Transverse colon (tissue), 4 donors: ENCODE results near the gene ELP4. TPM values are rescaled to one million over a fixed set of nuclear protein-coding genes. Genes with fewer than 3 reads are reported as not detected.
"Not testable (repeated sequence)": the region's sequence is repeated elsewhere in the genome, so short reads cannot be mapped to it uniquely, and the experiment has no call there.

Experiments used
- DNase-seq: peaks from one replicate; pipeline ENCODE4 v3.0.0-alpha.2; 2019
- H3K27ac ChIP-seq, 4 donors: fragments of 200-600 bp; sonication (generic); 2 replicates each; pipeline ENCODE4 v1.5.1; 2016 to 2018; ENCODE audit warnings: inconsistent platforms in 4 of 4
- H3K27me3 ChIP-seq: fragments of 200-600 bp; sonication (generic); 2 replicates; pipeline ENCODE4 v1.5.1; 2017; ENCODE audit warnings: inconsistent platforms
- H3K36me3 ChIP-seq, 4 donors: fragments of 200-600 bp; sonication (generic); 2 replicates each; pipeline ENCODE4 v1.5.1; 2017 to 2019; ENCODE audit warnings: inconsistent platforms in 4 of 4
- H3K4me1 ChIP-seq, 4 donors: fragments of 200-600 bp; sonication (generic); 2 replicates each; pipeline ENCODE4 v1.5.1; 2017 to 2020; ENCODE audit warnings: inconsistent platforms in 4 of 4
- H3K4me3 ChIP-seq, 4 donors: fragments of 200-600 bp; sonication (generic); 1 replicate in 1 of 4; 2 replicates in 3 of 4; pipeline versions ENCODE4 v1.5.1 to v1.6.1; 2017 to 2019; ENCODE audit warnings: inconsistent platforms in 4 of 4
- H3K9me3 ChIP-seq, 2 donors: fragments of 200-600 bp; sonication (generic); 2 replicates each; pipeline ENCODE4 v1.5.1; 2017 to 2019; ENCODE audit warnings: inconsistent platforms in 2 of 2
- CTCF ChIP-seq, 5 experiments: fragments of 200-600 bp in 3 of 5; fragments of 450-650 bp in 2 of 5; sonication (generic) in 3 of 5; IDR thresholded peaks; 1 replicate in 2 of 5; 2 replicates in 3 of 5; pipeline ENCODE4 v1.5.1; 2016 to 2017; ENCODE audit warnings: antibody characterized with exemption in 5 of 5, inconsistent platforms in 3 of 5, mild to moderate bottlenecking in 2 of 5, moderate library complexity in 1 of 5
- EP300 ChIP-seq: sonication (generic); formaldehyde crosslinking; IDR thresholded peaks from one replicate; pipeline ENCODE4 v1.6.1; 2017; ENCODE audit warnings: antibody characterized with exemption, low read depth
- POLR2A ChIP-seq: fragments of 450-650 bp; IDR thresholded peaks from one replicate; pipeline ENCODE4 v1.6.1; 2016; ENCODE audit warnings: antibody characterized with exemption, mild to moderate bottlenecking, moderate library complexity
- POLR2AphosphoS5 ChIP-seq, 3 donors: sonication (generic); formaldehyde crosslinking; IDR thresholded peaks; one replicate each; pipeline ENCODE4 v1.6.1; 2016; ENCODE audit warnings: antibody characterized with exemption in 3 of 3
- WGBS, 2 donors: methylation state at CpG; one replicate each; pipeline ENCODE4 v1.1.5; 2018; ENCODE audit warnings: low coverage in 1 of 2; 5-methylcytosine and 5-hydroxymethylcytosine counted together
- in situ Hi-C, 4 donors: fragments of 200-750 bp; cut with MboI; loops; one replicate each; pipeline versions ENCODE4 v1.15.0 to v1.15.1; 2017; ENCODE audit warnings: low sequenced_read_pairs in 3 of 4, low pct_ligation_motif_present in 1 of 4, low pct_unique_long_range_greater_than_20kb in 1 of 4
- intact Hi-C: fragments of 100-400 bp; cut with DNase I; formaldehyde crosslinking; loops from one replicate; pipeline ENCODE4 v1.15.1; 2023; ENCODE audit warnings: low total_unique reads
- total RNA-seq, 4 donors: library from RNA; depleted of rRNA; stranded (reverse); fragments of >200 nt; gene quantifications; one replicate each; pipeline ENCODE4 v1.1.0, GENCODE V29; 2016

The ELP4 gene
- total RNA-seq, 4 donors from 2014 or later = 14.2 to 46.4 (median 23.6) TPM

- no peaks in the 10 kb centered on the region for H3K9me3 ChIP-seq
- DNase-seq = no peak
- TF ChIP-seq EP300 = no peak
- TF ChIP-seq POLR2AphosphoS5 (IDR thresholded peaks at IDR 0.05) = no peak
- no peak for TF ChIP-seq CTCF (IDR thresholded peaks at IDR 0.05)
- TF ChIP-seq POLR2A = no peak
- no peaks in the 10 kb centered on the region for H3K4me1 ChIP-seq
- WGBS, 2 donors = 85 to 100% methylated on average over 1 of the region's 1 CpG
- no peak overlapping the region for H3K27ac ChIP-seq
- intact Hi-C loops (no loop called here), in situ Hi-C loops (no loop called here)
- no peaks in the 10 kb centered on the region for H3K36me3 ChIP-seq
- no peak overlapping the region for H3K4me3 ChIP-seq
- no peaks in the 10 kb centered on the region for H3K27me3 ChIP-seq
Observed at GRCh38 chr11:31740131-31740530, 230.6 kb downstream of the ELP4 start.

- H3K4me1 ChIP-seq, H3K27ac ChIP-seq, H3K27me3 ChIP-seq, H3K36me3 ChIP-seq, DNase-seq, in situ Hi-C loops, H3K9me3 ChIP-seq, intact Hi-C loops, H3K4me3 ChIP-seq: not testable (repeated sequence)
- 96 to 100% methylated on average over 4 to 26 of the region's 26 CpGs for WGBS, 2 donors
Observed at GRCh38 chr11:31740731-31741368, 231.3 kb downstream of the ELP4 start.

- intact Hi-C loops (no loop called here), in situ Hi-C loops (no loop called here)
- no peaks in the 10 kb centered on the region for H3K36me3 ChIP-seq
- no peak overlapping the region for H3K27ac ChIP-seq
- no peak overlapping the region for H3K4me3 ChIP-seq
- TF ChIP-seq POLR2AphosphoS5 (IDR thresholded peaks at IDR 0.05) = no peak
- no peak for TF ChIP-seq CTCF (IDR thresholded peaks at IDR 0.05)
- no peak for TF ChIP-seq POLR2A
- no peak for TF ChIP-seq EP300
- 48 to 50% methylated on average over 1 of the region's 1 CpG for WGBS, 2 donors
- H3K27me3 ChIP-seq = no peaks in the 10 kb centered on the region
- no peaks in the 10 kb centered on the region for H3K9me3 ChIP-seq
- no peak for DNase-seq
- no peaks in the 10 kb centered on the region for H3K4me1 ChIP-seq
Observed at GRCh38 chr11:31747581-31747980, 238.0 kb downstream of the ELP4 start.

GRCh38 chr11:31757260-31757835 is 247.8 kb downstream of the ELP4 start:
- 58 to 78% methylated on average over 1 to 3 of the region's 3 CpGs for WGBS, 2 donors
- H3K27ac ChIP-seq = no peak overlapping the region
- peaks cover 0 to 7% (median 0%) of the 10 kb centered on the region in 4 donors for H3K4me1 ChIP-seq
- intact Hi-C loops (no loop called here), in situ Hi-C loops (no loop called here)
- TF ChIP-seq POLR2A = no peak
- no peak for TF ChIP-seq EP300
- TF ChIP-seq POLR2AphosphoS5 (IDR thresholded peaks at IDR 0.05) = no peak
- no peak for TF ChIP-seq CTCF (IDR thresholded peaks at IDR 0.05)
- no peak overlapping the region for H3K4me3 ChIP-seq
- no peaks in the 10 kb centered on the region for H3K36me3 ChIP-seq
- no peaks in the 10 kb centered on the region for H3K27me3 ChIP-seq
- H3K9me3 ChIP-seq = no peaks in the 10 kb centered on the region
- DNase-seq = no peak

GRCh38 chr11:31761636-31762035 is 252.1 kb downstream of the ELP4 start:
- intact Hi-C loops (no loop called here), in situ Hi-C loops (no loop called here)
- 93 to 100% methylated on average over 1 of the region's 1 CpG for WGBS, 2 donors
- Histone ChIP-seq H3K27me3 (no peaks in the 10 kb centered on the region), H3K27ac (no peak overlapping the region), H3K4me1 (peaks cover 0 to 7% (median 0%) of the 10 kb centered on the region in 4 donors), H3K36me3 (no peaks in the 10 kb centered on the region), H3K4me3 (no peak overlapping the region), H3K9me3 (no peaks in the 10 kb centered on the region)
- no peak for DNase-seq
- no peak for TF ChIP-seq POLR2A
- no peak for TF ChIP-seq CTCF (IDR thresholded peaks at IDR 0.05)
- no peak for TF ChIP-seq POLR2AphosphoS5 (IDR thresholded peaks at IDR 0.05)
- TF ChIP-seq EP300 = no peak
